HCT116 (cell line): ENCODE results near the gene TARS1. TPM values are rescaled to one million over a fixed set of nuclear protein-coding genes. Genes with fewer than 3 reads are reported as not detected.

Experiments used
- ATAC-seq: fragments of 200-7000 bp; cut with Tn5 transposase; 2 replicates; pipeline ENCODE4 v1.9.1; 2020; ENCODE audit warnings: mild to moderate bottlenecking, moderate library complexity
- BruUV-seq: library from RNA; stranded (reverse); fragments of 400-500 nt; replicated peaks from 2 replicates; lab custom pipeline; 2021; lab: Mats Ljungman, UMichigan
- CTCF ChIA-PET: fragments of 300-600 bp; sonication (Branson Sonifier 250); formaldehyde crosslinking; loops from one replicate; lab custom pipeline; 2021; ENCODE audit warnings: antibody characterized with exemption; lab: Charles Lee
- POLR2A ChIA-PET: fragments of 300-600, 350-600 bp; sonication (Branson Sonifier 250); formaldehyde crosslinking; loops from one replicate; lab custom pipeline; 2021; ENCODE audit warnings: antibody characterized with exemption; lab: Charles Lee
- RAD21 ChIA-PET, 2 experiments: fragments of 300-600 bp; sonication (Branson Sonifier 250); formaldehyde crosslinking; loops; one replicate each; lab custom pipeline; 2023; ENCODE audit warnings: low total read pairs in 2 of 2; ENCODE audit not compliant: uncharacterized antibody in 2 of 2, unreplicated experiment in 2 of 2, low non-redundant PET in 1 of 2; lab: Charles Lee
- DNase-seq: peaks from one replicate; pipeline ENCODE4 v3.0.0-alpha.2; 2010; ENCODE audit warnings: low read depth, low spot score
- H2AFZ ChIP-seq: fragments of 200-600 bp; shearing (Covaris generic), sonication (generic); 2 replicates; pipeline ENCODE4 v1.6.1; 2017; ENCODE audit warnings: low read depth, mixed run types, mixed read lengths, antibody characterized with exemption, low read length; ENCODE audit not compliant: poor library complexity, severe bottlenecking
- H3K27ac ChIP-seq: 2 replicates; pipeline ENCODE4 v1.5.1; 2012; ENCODE audit warnings: low read depth, low read length
- H3K27me3 ChIP-seq: fragments of 200-600 bp; sonication (generic); 2 replicates; pipeline ENCODE4 v1.6.1; 2016; ENCODE audit warnings: mixed run types, low read length, mixed read lengths; ENCODE audit not compliant: insufficient read depth
- H3K36me3 ChIP-seq, 2 experiments: fragments of 200-500 bp in 1 of 2; fragments of 200-600 bp in 1 of 2; sonication (Bioruptor generic) in 1 of 2; sonication (generic) in 1 of 2; 2 replicates each; pipeline versions ENCODE4 v1.5.1 to v1.6.1; 2014 to 2016; ENCODE audit warnings: low read length in 2 of 2, inconsistent platforms in 1 of 2, mixed read lengths in 1 of 2, mixed run types in 1 of 2; ENCODE audit not compliant: insufficient read depth in 2 of 2, control insufficient read depth in 1 of 2
- H3K4me1 ChIP-seq, 2 experiments: fragments of 200-600 bp in 1 of 2; sonication (generic) in 1 of 2; 2 replicates each; pipeline versions ENCODE4 v1.5.1 to v1.6.1; 2012 to 2017; ENCODE audit warnings: low read length in 2 of 2, inconsistent platforms in 1 of 2, mild to moderate bottlenecking in 1 of 2, mixed read lengths in 1 of 2, mixed run types in 1 of 2, moderate library complexity in 1 of 2; ENCODE audit not compliant: insufficient read depth in 2 of 2, control insufficient read depth in 1 of 2
- H3K4me2 ChIP-seq: fragments of 200-600 bp; sonication (generic); 2 replicates; pipeline ENCODE4 v1.6.1; 2017; ENCODE audit warnings: mixed run types, low read length, mixed read lengths
- H3K4me3 ChIP-seq, 2 experiments: fragments of 200-600 bp in 1 of 2; sonication (generic) in 1 of 2; replicated peaks in 1 of 2; 2 replicates each; pipeline ENCODE4 v1.5.1; 2011 to 2016; ENCODE audit warnings: low read length in 2 of 2, control low read depth in 1 of 2, low read depth in 1 of 2, mild to moderate bottlenecking in 1 of 2, mixed read lengths in 1 of 2, mixed run types in 1 of 2
- H3K79me2 ChIP-seq: fragments of 200-600 bp; sonication (generic); 2 replicates; pipeline ENCODE4 v1.6.1; 2017; ENCODE audit warnings: mild to moderate bottlenecking, mixed run types, low read length, moderate library complexity, mixed read lengths; ENCODE audit not compliant: insufficient read depth
- H3K9ac ChIP-seq: fragments of 200-600 bp; sonication (generic); 2 replicates; pipeline ENCODE4 v1.6.1; 2016; ENCODE audit warnings: low read length, mixed read lengths
- H3K9me2 ChIP-seq: fragments of 200-600 bp; sonication (generic), shearing (Covaris generic); 2 replicates; pipeline ENCODE4 v1.6.1; 2017; ENCODE audit warnings: mixed run types, mild to moderate bottlenecking, moderate library complexity; ENCODE audit not compliant: insufficient read depth
- H3K9me3 ChIP-seq, 2 experiments: fragments of 200-500 bp in 1 of 2; fragments of 200-600 bp in 1 of 2; sonication (Bioruptor generic) in 1 of 2; sonication (generic) in 1 of 2; 2 replicates each; pipeline ENCODE4 v1.6.1; 2014 to 2017; ENCODE audit warnings: low read length in 2 of 2, mixed read lengths in 2 of 2, inconsistent platforms in 1 of 2, low read depth in 1 of 2, mild to moderate bottlenecking in 1 of 2, mixed run types in 1 of 2, moderate library complexity in 1 of 2; ENCODE audit not compliant: control insufficient read depth in 1 of 2, insufficient read depth in 1 of 2
- H4K20me1 ChIP-seq: fragments of 200-600 bp; sonication (generic), shearing (Covaris generic); 2 replicates; pipeline ENCODE4 v1.6.1; 2017; ENCODE audit warnings: mixed run types, mild to moderate bottlenecking, moderate library complexity; ENCODE audit not compliant: insufficient read depth
- CBX3 ChIP-seq: IDR thresholded peaks from 2 replicates; pipeline ENCODE4 v1.6.1; 2012; ENCODE audit warnings: low read depth
- EGR1 ChIP-seq: IDR thresholded peaks from 2 replicates; pipeline ENCODE4 v1.6.1; 2012; ENCODE audit warnings: low read depth
- EZH2phosphoT487 ChIP-seq: fragments of 200-600 bp; IDR thresholded peaks from 2 replicates; pipeline ENCODE4 v1.6.1; 2018; ENCODE audit warnings: antibody characterized with exemption, borderline replicate concordance
- FOSL1 ChIP-seq: IDR thresholded peaks from 2 replicates; pipeline ENCODE4 v1.6.1; 2012; ENCODE audit warnings: low read depth
- JUND ChIP-seq: IDR thresholded peaks from 2 replicates; pipeline ENCODE4 v1.6.1; 2012
- POLR2A ChIP-seq: IDR thresholded peaks from 2 replicates; pipeline ENCODE4 v1.7.0; 2011; ENCODE audit warnings: borderline replicate concordance; ENCODE audit not compliant: insufficient read depth, insufficient read length; ENCODE audit errors: extremely low read depth
- POLR2AphosphoS5 ChIP-seq: IDR thresholded peaks from 2 replicates; pipeline ENCODE4 v1.6.1; 2011; ENCODE audit warnings: mild to moderate bottlenecking, low read depth, low read length, moderate library complexity
- RAD21 ChIP-seq: IDR thresholded peaks from 2 replicates; pipeline ENCODE4 v1.6.1; 2012; ENCODE audit warnings: low read depth, mild to moderate bottlenecking
- SIN3A ChIP-seq: IDR thresholded peaks from 2 replicates; pipeline ENCODE4 v1.6.1; 2012; ENCODE audit warnings: low read depth
- SP1 ChIP-seq: IDR thresholded peaks from 2 replicates; pipeline ENCODE4 v1.6.1; 2012; ENCODE audit warnings: low read depth
- TCF7L2 ChIP-seq: IDR thresholded peaks from 2 replicates; pipeline ENCODE4 v1.7.0; 2011; ENCODE audit warnings: borderline replicate concordance, inconsistent platforms; ENCODE audit not compliant: insufficient read depth, insufficient read length; ENCODE audit errors: extremely low read depth
- YY1 ChIP-seq: IDR thresholded peaks from 2 replicates; pipeline ENCODE4 v1.6.1; 2011; ENCODE audit warnings: low read length, low read depth, moderate library complexity, mild to moderate bottlenecking; ENCODE audit not compliant: insufficient replicate concordance; ENCODE audit errors: extremely low read depth
- ZBTB33 ChIP-seq: IDR thresholded peaks from 2 replicates; pipeline ENCODE4 v1.6.1; 2011; ENCODE audit warnings: mild to moderate bottlenecking, low read length, moderate library complexity; ENCODE audit not compliant: insufficient replicate concordance; ENCODE audit errors: extremely low read depth
- ZFX ChIP-seq: fragments of 450-650 bp; IDR thresholded peaks from 2 replicates; pipeline ENCODE4 v1.6.1; 2017
- ZNF274 ChIP-seq: fragments of 200-500 bp; sonication (Bioruptor generic); IDR thresholded peaks from 2 replicates; pipeline ENCODE4 v1.6.1; 2014; ENCODE audit warnings: mild to moderate bottlenecking, low read depth, low read length, inconsistent platforms
- intact Hi-C: fragments of 100-400 bp; cut with micrococcal nuclease; formaldehyde crosslinking; loops from 2 replicates; pipeline ENCODE4 v1.10.0; 2022
- total RNA-seq: library from RNA; stranded (reverse); gene quantifications from one replicate; pipeline ENCODE4 v1.2.1, GENCODE V29; 2021; ENCODE audit not compliant: unreplicated experiment
- TF ChIP-seq, protein P1 (sequence below): IDR thresholded peaks from 2 replicates; pipeline ENCODE4 v1.6.1; 2012
- TF ChIP-seq, protein P2 (sequence below), 3 experiments: fragments of 200-600 bp in 1 of 3; sonication (generic) in 1 of 3; IDR thresholded peaks in 2 of 3; conservative IDR thresholded peaks in 1 of 3; 2 replicates each; pipeline ENCODE4 v1.5.1; 2012 to 2017; ENCODE audit warnings: low read depth in 2 of 3, low read length in 2 of 3, antibody characterized with exemption in 1 of 3, borderline replicate concordance in 1 of 3, control low read depth in 1 of 3, mild to moderate bottlenecking in 1 of 3, mixed read lengths in 1 of 3, mixed run types in 1 of 3, moderate library complexity in 1 of 3; ENCODE audit not compliant: insufficient read depth in 1 of 3

Gene TARS1
- total RNA-seq, 1 experiment from 2014 or later = 291 TPM

DNA sequence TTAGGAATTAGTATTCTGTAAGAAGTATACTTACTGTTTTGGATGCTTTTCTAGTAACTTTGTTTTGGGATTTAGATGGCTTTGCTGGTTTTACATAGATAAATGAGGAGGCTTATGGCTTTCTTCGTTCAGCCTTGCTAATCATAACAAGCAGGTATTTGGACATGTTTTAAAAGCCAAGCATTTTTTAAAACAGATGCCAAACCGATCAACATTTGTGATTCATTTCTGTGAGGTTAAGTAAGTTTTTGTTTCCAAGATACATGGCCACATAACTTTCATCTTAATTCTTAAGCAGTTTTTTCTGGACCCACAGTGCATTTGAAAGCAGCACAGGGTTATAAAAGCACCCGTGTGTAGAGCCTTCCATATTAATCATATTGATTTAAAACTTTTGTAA lies 21.7 kb downstream of the TARS1 start:
- H3K27ac ChIP-seq = no peak overlapping the region
- TF ChIP-seq CBX3 (no peak), SP1 (no peak), RAD21 (no peak), EZH2phosphoT487 (no peak), ZFX (no peak), ZBTB33 (no peak), TCF7L2 (no peak), YY1 (no peak), POLR2AphosphoS5 (no peak), JUND (no peak), POLR2A (no peak), EGR1 (no peak), ZNF274 (no peak), FOSL1 (no peak), SIN3A (no peak)
- TF ChIP-seq, protein P1, sequence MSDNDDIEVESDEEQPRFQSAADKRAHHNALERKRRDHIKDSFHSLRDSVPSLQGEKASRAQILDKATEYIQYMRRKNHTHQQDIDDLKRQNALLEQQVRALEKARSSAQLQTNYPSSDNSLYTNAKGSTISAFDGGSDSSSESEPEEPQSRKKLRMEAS = no peak
- TF ChIP-seq, protein P2, sequence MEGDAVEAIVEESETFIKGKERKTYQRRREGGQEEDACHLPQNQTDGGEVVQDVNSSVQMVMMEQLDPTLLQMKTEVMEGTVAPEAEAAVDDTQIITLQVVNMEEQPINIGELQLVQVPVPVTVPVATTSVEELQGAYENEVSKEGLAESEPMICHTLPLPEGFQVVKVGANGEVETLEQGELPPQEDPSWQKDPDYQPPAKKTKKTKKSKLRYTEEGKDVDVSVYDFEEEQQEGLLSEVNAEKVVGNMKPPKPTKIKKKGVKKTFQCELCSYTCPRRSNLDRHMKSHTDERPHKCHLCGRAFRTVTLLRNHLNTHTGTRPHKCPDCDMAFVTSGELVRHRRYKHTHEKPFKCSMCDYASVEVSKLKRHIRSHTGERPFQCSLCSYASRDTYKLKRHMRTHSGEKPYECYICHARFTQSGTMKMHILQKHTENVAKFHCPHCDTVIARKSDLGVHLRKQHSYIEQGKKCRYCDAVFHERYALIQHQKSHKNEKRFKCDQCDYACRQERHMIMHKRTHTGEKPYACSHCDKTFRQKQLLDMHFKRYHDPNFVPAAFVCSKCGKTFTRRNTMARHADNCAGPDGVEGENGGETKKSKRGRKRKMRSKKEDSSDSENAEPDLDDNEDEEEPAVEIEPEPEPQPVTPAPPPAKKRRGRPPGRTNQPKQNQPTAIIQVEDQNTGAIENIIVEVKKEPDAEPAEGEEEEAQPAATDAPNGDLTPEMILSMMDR (IDR thresholded peaks at IDR 0.05 in 2 of 3, conservative IDR thresholded peaks at IDR 0.05 in 1 of 3; ENCODE audit: borderline replicate concordance in 1 of 3, insufficient read depth in 1 of 3, low read depth in 2 of 3, low read length in 2 of 3) = no peak
- ATAC-seq (no peak), DNase-seq (no peak)
- no peaks in the 10 kb centered on the region for H3K9me2 ChIP-seq
- BruUV-seq = no TSS peak
- no peaks in the 10 kb centered on the region for H3K9me3 ChIP-seq
- H3K4me3 ChIP-seq = no peak overlapping the region
- CTCF ChIA-PET = no interaction called here
- intact Hi-C loops = no loop called here
- H3K9ac ChIP-seq = no peak overlapping the region
- H3K79me2 ChIP-seq = peaks cover 3% of the 10 kb centered on the region; the same call in 1 of the 2 replicates
- no peak overlapping the region for H3K4me2 ChIP-seq
- H3K4me1 ChIP-seq = no peaks in the 10 kb centered on the region
- no peaks in the 10 kb centered on the region; the same call in 1 of the 2 replicates for H4K20me1 ChIP-seq
- RAD21 ChIA-PET = no interaction called here
- H3K36me3 ChIP-seq = peaks cover 83 to 85% of the 10 kb centered on the region in 2 experiments
- POLR2A ChIA-PET = no interaction called here
- no peak overlapping the region for H2AFZ ChIP-seq
- H3K27me3 ChIP-seq = no peaks in the 10 kb centered on the region
